ENCODE measurements around the gene ADAMTSL3.
"Not testable (repeated sequence)": the region's sequence is repeated elsewhere in the genome, so short reads cannot be mapped to it uniquely, and the experiment has no call there.

The ADAMTSL3 gene

DNA sequence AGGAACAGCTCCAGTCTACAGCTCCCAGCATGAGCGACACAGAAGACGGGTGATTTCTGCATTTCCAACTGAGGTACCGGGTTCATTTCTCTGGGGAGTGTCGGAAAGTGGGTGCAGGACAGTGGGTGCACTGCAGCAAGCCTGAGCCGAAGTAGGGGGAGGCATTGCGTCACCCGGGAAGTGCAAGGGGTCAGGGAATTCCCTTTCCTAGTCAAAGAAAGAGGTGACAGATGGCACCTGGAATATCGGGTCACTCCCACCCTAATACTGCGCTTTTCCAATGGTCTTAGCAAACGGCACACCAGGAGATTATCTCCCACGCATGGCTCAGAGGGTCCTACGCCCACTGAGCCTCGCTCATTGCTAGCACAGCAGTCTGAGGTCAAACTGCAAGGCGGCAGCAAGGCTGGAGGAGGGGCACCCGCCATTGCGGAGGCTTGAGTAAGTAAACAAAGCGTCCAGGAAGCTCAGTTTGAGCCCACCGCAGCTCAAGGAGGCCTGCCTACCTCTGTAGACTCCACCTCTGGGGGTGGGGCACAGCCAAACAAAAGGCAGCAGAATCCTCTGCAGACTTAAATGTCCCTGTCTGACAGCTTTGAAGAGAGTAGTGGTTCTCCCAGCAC, 388.6 kb downstream of the ADAMTSL3 start:
- not testable (repeated sequence) for DNase-seq

DNA sequence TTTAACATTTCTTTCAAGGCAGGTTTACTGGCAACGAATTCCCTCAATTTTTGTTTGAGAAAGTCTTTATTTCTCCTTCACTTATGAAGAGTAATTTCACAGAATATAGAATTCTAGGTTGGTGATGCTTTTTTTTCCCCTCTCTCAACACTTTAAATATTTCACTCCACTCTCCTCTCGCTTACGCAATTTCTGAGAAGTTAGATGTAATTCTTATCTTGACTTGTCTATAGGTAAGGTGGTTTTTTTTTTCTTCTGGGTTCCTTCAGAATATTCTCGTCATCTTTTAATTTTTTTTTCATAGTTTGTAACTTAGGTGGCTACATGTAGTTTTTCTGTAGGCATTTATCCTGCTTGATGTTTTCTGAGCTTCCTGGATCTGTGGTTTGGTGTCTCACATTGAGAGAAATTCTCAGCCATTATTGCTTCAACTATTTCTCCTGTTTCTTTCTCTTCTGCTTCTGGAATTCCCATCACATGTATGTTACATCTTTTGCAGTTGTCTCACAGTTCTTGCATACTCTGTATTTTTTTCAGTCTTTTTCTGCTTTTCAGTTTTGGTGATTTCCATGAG, 392.2 kb downstream of the ADAMTSL3 start:
- DNase-seq, result no peak

DNA sequence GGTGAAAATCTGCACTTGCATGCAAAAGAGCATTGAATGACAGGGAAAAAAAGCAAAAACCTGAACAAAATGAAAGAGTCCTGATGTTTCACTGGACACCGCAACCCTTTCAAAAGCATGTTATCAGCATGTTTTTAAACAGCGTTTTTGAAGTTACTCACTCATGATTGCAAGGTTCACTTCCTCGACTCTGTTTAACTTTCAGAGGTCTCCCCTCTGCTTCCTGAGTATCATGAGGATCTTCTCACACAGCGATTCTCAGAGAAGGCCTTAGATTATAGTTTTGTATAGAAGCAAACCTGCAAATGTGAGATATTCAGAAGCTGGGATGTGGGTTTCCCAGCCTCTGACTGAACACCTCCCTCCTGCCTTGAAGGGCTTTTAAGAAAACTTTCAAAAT, 395.6 kb downstream of the ADAMTSL3 start:
- not testable (repeated sequence) for DNase-seq

DNA sequence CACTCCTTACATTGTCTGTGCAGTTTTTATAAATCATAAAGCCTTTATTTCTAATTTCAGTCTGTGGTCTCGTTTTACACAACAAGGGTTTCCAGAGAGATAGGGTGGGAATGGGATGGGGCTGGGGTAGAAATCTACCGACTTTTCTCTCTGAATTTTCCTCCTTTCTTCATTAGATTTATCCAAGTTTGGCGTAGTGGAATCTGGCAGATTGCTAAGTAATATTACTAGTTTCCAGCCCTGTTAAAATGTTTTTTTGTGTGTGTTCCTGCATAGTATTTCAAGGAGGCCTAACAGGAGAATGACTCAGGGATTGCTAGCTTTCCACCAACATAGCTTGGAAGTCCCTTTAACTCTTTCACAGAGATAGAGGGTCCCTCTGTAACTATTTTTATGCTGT, 396.2 kb downstream of the ADAMTSL3 start:
- no peak for DNase-seq

DNA sequence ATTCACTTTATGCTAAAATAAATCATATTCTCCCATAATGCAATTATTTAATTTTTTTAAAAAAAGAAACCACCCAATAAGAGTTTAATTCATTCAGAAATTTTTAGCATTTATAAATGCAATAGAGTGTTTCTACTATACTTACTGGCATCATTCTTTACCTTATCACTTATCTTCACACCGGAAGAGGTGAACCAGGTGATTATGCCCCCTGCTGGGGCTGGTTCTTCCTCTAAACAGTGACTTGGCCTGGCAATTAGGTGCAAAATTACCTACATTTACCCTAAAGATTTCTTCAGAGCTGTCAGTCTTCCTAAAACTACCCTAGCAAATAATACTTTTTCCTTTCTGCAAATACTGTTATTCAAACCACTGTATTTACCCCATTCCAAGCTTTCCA, 397.2 kb downstream of the ADAMTSL3 start:
- DNase-seq, result not testable (repeated sequence)

DNA sequence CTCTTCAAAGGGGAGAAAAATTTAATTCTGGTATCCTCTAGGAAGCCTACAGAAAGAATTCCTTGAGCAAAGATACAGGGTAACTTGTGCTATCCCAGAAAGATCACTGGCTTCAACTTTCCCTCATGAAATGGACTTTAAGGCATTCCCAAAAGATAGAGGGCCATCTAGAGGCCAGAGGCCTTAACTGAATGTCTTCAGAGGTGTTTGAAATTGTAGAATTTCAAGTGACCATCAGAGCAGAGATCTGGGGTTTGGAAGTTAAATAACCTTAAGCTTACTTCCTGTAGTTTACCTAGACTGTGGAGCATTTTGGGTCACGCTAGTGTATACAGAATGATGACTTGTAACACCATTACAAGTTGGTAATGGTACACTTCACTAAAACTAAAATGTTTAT, 400.6 kb downstream of the ADAMTSL3 start:
- DNase-seq, result not testable (repeated sequence)

DNA sequence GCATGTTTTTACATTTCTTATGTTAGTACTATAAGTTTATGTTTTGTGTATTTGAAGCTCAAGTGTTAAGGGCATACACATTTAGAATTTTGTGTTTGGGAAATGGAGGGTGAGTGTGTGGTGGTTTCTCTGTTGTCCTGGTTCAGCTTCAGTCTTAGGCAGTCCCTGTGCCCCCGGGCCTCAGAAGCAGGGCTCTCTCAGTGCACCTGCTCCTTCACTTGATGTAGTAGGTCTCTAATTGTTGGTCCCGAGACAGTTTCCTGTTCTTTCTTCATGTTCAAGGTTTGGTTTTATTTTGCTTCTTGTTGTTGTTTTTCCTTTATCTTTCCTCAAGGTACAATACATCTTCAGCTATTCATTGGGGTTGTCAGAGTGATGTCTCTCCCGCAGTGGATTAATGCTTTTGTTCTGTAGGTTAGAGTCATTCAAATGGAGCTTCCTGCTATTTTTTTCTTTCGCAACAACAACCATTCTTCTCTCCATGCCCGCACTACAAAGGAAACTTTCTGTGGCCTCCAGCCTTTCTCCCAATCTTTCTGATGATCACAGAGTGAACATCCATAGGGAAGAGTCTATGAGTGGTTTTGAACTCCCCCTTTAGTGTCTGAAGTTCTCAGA, 403.9 kb downstream of the ADAMTSL3 start:
- DNase-seq, result no peak

DNA sequence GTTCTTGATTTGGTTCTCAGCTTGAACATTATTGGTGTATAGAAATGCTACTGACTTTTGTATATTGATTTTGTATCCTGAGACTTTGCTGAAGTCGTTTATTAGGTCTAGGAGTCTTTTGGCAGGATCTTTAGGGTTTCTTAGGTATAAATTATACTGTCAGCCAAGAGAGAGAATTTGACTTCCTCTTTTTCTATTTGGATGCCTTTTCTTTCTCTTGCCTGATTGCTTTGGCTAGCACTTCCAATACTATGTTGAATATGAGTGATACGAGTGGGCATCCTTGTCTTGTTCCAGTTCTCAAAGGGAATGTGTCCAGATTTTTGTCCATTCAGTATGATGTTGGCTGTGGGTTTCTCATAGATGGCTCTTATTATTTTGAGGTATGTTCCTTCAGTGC, 409.8 kb downstream of the ADAMTSL3 start:
- DNase-seq, result not testable (repeated sequence)

DNA sequence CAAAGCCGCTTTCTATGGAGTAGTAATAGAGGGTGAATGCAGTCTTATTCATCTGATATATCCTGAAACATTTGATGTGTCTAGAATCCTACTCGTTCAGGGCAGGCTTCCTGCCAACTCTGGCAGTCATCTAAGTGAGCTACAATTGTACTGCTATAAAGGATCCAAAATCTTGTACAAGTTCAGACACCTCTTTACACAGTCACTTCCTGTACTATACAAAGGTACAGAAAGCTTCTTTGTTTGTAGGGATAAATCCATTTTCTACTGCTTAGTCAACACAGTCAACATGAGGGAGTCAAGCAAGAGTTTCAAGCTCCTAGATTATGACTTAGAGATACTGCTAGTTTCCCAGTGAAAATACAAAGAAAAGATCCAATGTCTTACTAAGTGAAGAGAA, 414.8 kb downstream of the ADAMTSL3 start:
- not testable (repeated sequence) for DNase-seq

DNA sequence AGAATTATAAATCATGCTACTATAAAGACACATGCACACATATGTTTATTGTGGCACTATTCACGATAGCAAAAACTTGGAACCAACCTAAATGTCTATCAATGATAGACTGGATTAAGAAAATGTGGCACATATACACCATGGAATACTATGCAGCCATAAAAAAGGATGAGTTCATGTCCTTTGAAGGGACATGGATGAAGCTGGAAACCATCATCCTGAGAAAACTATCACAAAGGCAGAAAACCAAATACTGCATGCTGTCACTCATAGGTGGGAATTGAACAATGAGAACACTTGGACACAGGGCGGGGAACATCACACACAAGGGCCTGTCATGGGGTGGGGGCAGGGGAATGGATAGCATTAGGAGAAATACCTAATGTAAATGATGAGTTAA, 424.1 kb downstream of the ADAMTSL3 start:
- DNase-seq, result not testable (repeated sequence)

DNA sequence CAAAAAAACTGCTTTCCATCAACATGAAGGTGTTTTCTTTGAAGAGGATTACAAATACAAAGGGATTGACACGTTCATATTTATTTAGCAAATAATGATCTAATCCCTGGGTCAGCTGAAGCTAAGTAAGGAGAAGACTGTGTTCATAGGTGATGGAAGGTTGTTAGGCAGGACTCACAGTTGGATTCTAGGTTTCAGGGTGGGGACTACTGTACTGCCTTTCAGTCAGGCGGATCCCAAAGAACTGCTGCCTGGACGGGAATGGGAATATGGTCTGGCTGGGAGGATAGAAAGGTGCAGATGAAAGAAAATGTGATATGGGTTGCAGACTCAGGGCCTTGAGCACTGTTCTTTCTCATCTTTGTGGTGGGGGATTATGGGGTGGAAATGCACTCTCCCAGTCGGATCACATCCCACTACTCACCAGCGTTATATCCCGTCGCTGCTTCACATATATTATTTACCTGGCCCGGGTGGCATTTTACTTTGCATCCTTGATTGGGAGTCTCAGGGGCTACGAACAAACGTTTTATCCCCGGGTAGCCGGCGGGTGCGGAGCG, 425.5 kb downstream of the ADAMTSL3 start:
- not testable (repeated sequence) for DNase-seq

DNA sequence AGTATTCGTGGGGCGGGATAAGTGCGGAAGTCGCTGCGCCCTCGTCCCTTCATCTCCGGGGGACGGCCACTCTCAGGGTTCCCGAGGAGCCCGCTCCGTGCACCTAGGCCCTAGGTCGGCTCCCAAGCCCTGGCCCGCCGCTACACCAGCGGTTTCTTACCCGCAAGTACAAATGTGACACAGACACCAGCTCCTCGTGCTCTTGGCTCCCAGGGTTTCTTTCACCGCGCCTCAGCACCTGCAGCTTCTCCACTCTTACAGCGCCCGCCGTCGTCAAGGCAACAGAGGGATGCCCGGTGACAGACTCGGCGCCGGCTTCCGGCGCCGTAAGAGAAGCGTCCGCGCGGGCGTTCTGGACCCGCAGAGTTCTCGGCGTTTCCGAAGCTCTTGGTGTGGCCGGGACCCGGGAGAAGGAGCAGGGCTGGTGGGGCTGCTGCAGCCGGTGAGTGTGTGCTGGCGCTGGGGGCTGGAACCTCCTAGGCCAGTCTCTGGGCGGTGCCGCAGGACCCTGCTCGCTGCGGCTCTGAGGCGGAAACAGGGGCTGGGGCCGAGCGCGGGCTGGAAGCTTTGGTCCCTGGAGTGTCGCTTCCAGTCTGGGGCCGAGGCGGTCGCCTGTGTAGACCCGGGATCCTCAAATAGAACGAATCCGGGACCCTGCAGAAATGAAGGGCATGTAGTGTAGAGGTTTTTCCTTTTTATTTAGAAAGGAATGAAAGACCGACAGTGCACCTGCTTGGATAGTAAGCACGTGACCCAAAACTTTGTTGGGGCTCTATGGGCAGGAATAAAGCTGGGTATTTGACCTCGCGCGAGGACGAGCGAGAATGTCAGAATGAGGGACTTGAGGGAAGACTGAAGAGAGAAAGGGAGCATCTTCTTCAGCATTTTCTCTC, 426.2 kb downstream of the ADAMTSL3 start:
- DNase-seq, result peak; percentile 26

DNA sequence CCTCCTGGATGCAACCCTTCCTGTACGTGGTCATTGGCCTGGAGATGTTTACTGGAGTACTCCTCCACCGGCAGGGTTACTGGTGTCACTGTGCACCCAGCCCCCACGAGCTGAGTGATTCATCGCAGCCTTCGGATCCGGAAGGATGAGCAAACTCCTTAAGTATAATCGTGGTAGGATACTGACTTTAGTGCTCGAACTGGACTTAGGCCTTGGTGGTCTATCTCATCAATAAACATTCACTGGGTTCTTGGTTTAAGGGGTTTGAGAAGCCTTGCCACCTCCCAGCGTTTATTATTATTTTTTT, 426.8 kb downstream of the ADAMTSL3 start:
- DNase-seq, result peak; percentile 21

DNA sequence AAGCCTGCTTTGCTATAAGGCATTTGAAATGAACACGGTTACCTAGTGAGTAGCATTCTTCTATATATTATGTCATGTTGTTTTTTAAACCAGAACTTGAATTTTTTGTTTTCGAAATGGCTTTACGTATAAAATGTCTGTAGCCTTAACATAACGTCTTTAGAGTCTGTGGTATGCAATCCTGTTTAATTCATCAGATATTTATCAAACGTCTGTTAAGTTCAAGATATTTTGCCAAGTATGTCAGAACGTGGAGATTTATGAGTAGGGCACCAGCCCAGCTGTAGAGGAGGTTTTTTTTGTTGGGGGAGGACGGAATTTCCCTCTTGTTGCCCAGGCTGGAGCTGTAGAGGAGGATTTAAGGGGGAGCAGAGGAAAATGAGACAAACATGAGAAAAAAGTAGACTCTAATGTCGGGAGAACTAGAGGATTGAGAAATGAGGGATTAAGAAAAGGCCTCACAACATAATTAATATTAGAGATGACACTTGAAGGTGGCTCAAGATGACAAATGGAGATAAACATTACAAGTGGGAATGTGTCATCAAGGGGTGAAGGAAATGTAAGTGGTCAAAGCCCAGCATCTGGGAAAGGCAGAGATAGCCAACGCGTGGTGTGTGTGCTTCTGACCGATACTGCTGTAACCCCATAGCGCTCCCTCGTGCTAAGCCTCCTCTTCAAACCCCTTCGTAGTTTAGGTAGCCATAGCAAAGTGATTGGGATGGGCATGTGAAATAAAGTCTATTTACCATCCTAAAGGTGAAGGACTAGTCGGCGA, 427.7 kb downstream of the ADAMTSL3 start:
- peak; percentile 33 for DNase-seq

DNA sequence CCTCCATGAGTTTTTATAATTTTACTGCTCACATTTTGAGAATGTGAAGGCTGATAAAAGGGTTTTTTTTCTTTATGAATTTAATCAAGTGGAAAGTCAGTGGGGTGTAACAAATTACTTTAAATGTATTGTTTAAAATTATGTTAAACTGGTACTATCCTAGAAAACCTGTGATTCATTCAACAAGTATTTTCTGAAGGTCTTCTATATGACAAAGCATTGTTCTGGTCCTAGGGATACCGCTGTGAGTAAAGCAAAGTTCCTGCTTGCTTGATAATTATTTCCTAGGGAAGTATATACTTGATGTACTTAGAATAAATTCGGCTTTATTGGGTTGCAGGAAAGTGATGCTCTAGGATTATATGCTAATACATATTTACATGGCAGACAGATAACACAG, 428.8 kb downstream of the ADAMTSL3 start:
- peak; percentile 6 for DNase-seq

DNA sequence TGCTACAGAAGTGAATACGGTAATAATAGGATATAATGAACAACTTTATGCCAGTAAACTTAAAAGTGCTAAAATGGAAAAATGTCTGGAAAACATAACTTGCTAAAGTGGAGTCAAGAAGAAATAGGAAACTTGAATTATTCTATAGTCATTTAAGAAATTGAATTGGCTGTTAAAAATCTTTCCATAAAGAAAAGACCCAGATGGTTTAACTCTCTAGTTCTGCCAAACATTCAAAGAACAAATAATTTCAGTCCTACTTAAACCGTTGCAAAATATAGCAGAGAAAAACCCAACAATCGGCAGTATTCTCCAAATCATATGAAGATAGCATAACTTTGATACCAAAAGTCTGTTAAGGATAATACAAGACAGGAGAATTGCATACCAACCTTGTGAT, 432.1 kb downstream of the ADAMTSL3 start:
- DNase-seq, result not testable (repeated sequence)
